HL-60 (cell line): Measurements from ENCODE around the gene FBXL20.

Experiments
- DNase-seq, 2 experiments: peaks; one replicate each; pipeline ENCODE4 v3.0.0-alpha.2; 2010 to 2020; ENCODE audit warnings: low read depth in 1 of 2, low spot score in 1 of 2
- H3K27ac ChIP-seq: fragments of 250-450 bp; sonication (Bioruptor Pico); replicated peaks from 2 replicates; pipeline ENCODE4 v1.5.1; 2020; ENCODE audit warnings: mild to moderate bottlenecking, moderate library complexity
- H3K27me3 ChIP-seq: fragments of 250-450 bp; sonication (Bioruptor Pico); 2 replicates; pipeline ENCODE4 v1.5.1; 2021; ENCODE audit warnings: mild to moderate bottlenecking, moderate library complexity; ENCODE audit not compliant: insufficient read depth, poor library complexity, severe bottlenecking
- H3K4me3 ChIP-seq: replicated peaks from 2 replicates; pipeline ENCODE4 v1.5.1; 2011; ENCODE audit warnings: mild to moderate bottlenecking, control low read depth, low read length; ENCODE audit not compliant: insufficient read depth
- CTCF ChIP-seq: IDR thresholded peaks from one replicate; pipeline ENCODE4 v1.5.1; 2011; ENCODE audit warnings: low read length, control low read depth, inconsistent platforms; ENCODE audit not compliant: insufficient read depth
- GABPA ChIP-seq: IDR thresholded peaks from 2 replicates; pipeline ENCODE4 v1.6.1; 2012; ENCODE audit warnings: low read depth
- POLR2AphosphoS5 ChIP-seq: IDR thresholded peaks from 2 replicates; pipeline ENCODE4 v1.6.1; 2012; ENCODE audit warnings: low read depth
- REST ChIP-seq: IDR thresholded peaks from 2 replicates; pipeline ENCODE4 v1.6.1; 2012; ENCODE audit warnings: low read depth; ENCODE audit not compliant: insufficient replicate concordance
- SPI1 ChIP-seq: IDR thresholded peaks from 2 replicates; pipeline ENCODE4 v1.6.1; 2012; ENCODE audit warnings: low read depth, mild to moderate bottlenecking, borderline replicate concordance

FBXL20 gene

DNA sequence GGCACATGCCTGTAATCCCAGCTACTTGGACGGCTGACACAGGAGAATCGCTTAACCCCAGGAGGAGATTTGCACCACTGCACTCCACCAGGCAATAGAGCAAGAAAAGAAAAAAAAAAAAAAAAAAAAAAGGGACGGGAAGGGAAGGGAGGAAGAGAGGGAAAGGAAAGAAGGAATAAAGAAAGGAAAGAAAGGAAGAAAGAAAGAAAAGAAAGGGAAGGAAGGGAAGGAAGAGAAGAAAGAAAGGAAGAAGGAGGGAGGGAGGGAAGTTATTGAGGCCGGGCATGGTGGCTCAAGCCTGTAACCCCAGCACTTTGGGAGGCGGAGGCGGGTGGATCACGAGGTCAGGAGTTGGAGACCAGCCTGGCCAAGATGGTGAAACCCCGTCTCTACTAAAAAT lies 125.3 kb downstream of the FBXL20 start:
- Histone ChIP-seq H3K4me3 (no peak overlapping the region), H3K27me3 (no peaks in the 10 kb centered on the region), H3K27ac (no peak overlapping the region)
- no peak for DNase-seq
- TF ChIP-seq SPI1 (no peak), CTCF (no peak), POLR2AphosphoS5 (no peak), REST (no peak), GABPA (no peak)

DNA sequence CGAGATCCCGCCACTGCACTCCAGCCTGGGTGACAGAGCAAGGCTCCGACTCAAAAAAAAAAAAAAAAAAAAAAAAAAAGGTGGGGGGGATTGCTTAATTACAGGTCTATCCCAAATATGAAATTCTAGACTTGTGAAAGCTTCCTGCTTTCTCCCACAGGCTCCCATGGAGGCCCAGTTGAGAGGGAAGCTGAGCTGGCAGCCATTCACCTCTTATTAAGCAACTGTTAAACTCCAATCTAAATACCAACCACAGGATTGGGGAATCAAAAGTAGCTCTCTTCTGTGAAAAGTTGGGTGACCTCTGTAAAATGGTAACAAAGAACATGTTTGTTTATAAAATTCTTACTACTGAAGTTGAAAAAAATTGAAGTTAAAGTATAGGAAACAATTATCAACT lies 129.9 kb downstream of the FBXL20 start:
- Histone ChIP-seq H3K27ac (no peak overlapping the region), H3K4me3 (no peak overlapping the region), H3K27me3 (no peaks in the 10 kb centered on the region)
- TF ChIP-seq SPI1: no peak
- TF ChIP-seq CTCF: no peak
- no peak for TF ChIP-seq GABPA
- no peak for TF ChIP-seq REST
- no peak for TF ChIP-seq POLR2AphosphoS5
- peak in 1 of 2 experiments; percentile 39 for DNase-seq

GRCh38 chr17:39270923-39271322 lies 130.5 kb downstream of the FBXL20 start:
- H3K4me3 ChIP-seq: no peak overlapping the region
- H3K27me3 ChIP-seq: no peaks in the 10 kb centered on the region
- no peak overlapping the region for H3K27ac ChIP-seq
- peak in 1 of 2 experiments; percentile 60 for DNase-seq
- TF ChIP-seq GABPA (no peak), CTCF (peak; percentile 16)

DNA sequence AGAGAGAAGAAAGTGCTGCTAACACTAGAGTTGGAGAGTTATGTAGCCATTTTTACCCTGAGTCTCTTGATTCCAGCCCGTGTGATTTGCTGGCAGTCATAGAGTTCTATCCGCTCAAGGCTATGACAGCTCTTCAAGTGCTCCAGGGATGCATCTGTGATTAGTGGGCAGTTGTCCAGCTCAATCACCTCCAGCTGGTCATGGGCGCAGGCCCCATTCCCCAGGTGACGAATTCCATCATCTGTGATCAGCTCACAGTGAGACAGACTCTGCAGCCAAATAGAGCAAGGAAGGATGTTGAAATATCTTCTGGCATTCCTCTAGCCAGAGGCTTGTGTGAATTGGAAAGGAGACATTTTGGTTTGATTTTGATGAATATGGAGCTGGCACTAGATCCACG lies 137.3 kb downstream of the FBXL20 start:
- DNase-seq: no peak
- Histone ChIP-seq H3K4me3 (no peak overlapping the region), H3K27me3 (no peaks in the 10 kb centered on the region), H3K27ac (no peak overlapping the region)
- TF ChIP-seq POLR2AphosphoS5: no peak
- TF ChIP-seq REST: no peak
- no peak for TF ChIP-seq CTCF
- TF ChIP-seq SPI1: no peak
- TF ChIP-seq GABPA: no peak
